ENCODE measurements around the gene DENND2A. TPM values are rescaled to one million over a fixed set of nuclear protein-coding genes. Genes with fewer than 3 reads are reported as not detected.

The DENND2A gene
- total RNA-seq, 1 experiment from 2014 or later, result 7.3 TPM

GRCh38 chr7:140495514-140496097, 145.0 kb downstream of the DENND2A start:
- no peak for TF ChIP-seq CTCF (conservative IDR thresholded peaks at IDR 0.05)

More at GRCh38 chr7:140495514-140496097, 145.0 kb downstream of the DENND2A start:
- Histone ChIP-seq H4K8ac (replicated peaks; ENCODE audit: insufficient read length, low read depth, low read length) (no peak overlapping the region), H4K20me1 (ENCODE audit: control insufficient read depth, insufficient read depth, insufficient read length) (no peaks in the 10 kb centered on the region), H2AFZ (ENCODE audit: low read length) (no peak overlapping the region), H3K79me1 (ENCODE audit: insufficient read depth, low read depth, low read length, poor library complexity, severe bottlenecking) (no peaks in the 10 kb centered on the region), H3K4ac (ENCODE audit: low read depth, low read length) (no peak overlapping the region), H3K27ac (ENCODE audit: insufficient read length, low read depth, low read length) (no peak overlapping the region), H3K18ac (ENCODE audit: insufficient read length, low read depth, low read length) (no peak overlapping the region), H3K23me2 (ENCODE audit: insufficient read length, low read depth, low read length, poor library complexity, severe bottlenecking) (no peaks in the 10 kb centered on the region), H2BK20ac (ENCODE audit: low read depth, low read length, poor library complexity, severe bottlenecking) (no peak overlapping the region), H3K4me2 (ENCODE audit: insufficient read depth, insufficient read length, low read length) (no peak overlapping the region), H3K27me3 (ENCODE audit: insufficient read depth, low read length) (no peaks in the 10 kb centered on the region), H3K4me1 (ENCODE audit: insufficient read depth, low read length) (no peaks in the 10 kb centered on the region), H4K91ac (ENCODE audit: insufficient read length, low read depth, low read length) (no peak overlapping the region), H3K56ac (ENCODE audit: insufficient read length, low read depth, low read length) (no peak overlapping the region), H2BK5ac (ENCODE audit: insufficient read length, low read length) (no peak overlapping the region), H3K79me2 (ENCODE audit: insufficient read depth, low read length) (no peaks in the 10 kb centered on the region), H3K9me3 (ENCODE audit: control insufficient read depth, low read depth, low read length) (no peaks in the 10 kb centered on the region), H2BK120ac (ENCODE audit: low read depth, low read length, poor library complexity, severe bottlenecking) (no peak overlapping the region), H2BK12ac (ENCODE audit: insufficient read length, low read depth, low read length) (no peak overlapping the region), H3K14ac (ENCODE audit: insufficient read depth, low read length) (no peak overlapping the region), H2BK15ac (ENCODE audit: low read depth, low read length) (no peak overlapping the region), H4K5ac (ENCODE audit: insufficient read length, low read depth, low read length) (no peak overlapping the region), H3T11ph (ENCODE audit: low read length) (no peak overlapping the region), H3K9ac (ENCODE audit: extremely low read depth, insufficient read length, low read length) (no peak overlapping the region), H3K23ac (ENCODE audit: insufficient read length, low read depth, low read length) (no peak overlapping the region), H2AK5ac (ENCODE audit: insufficient read length, low read length) (no peak overlapping the region)
- Mint-ChIP-seq H3K9me3 (no peaks in the 10 kb centered on the region), H3K27ac (peak overlapping the region in 1 of 3 experiments; percentile 64; a peak in 1 of 7 replicates), H3K4me1 (peaks cover 4 to 5% of the 10 kb centered on the region in 2 experiments; a peak in 2 of 4 replicates), H3K36me3 (ENCODE audit: insufficient read depth in 1 of 3, low read depth in 3 of 3) (no peaks in the 10 kb centered on the region), H3K4me3 (no peak overlapping the region), H3K27me3 (ENCODE audit: low read depth) (no peaks in the 10 kb centered on the region)
- no CpG with 5 or more reads among the region's 9 CpGs for WGBS (ENCODE audit: extremely low coverage, insufficient read length, low lambda C conversion rate)
- no peak for DNase-seq
